Transverse colon (tissue), 3 donors: ENCODE results near the gene DNHD1.

Experiments
- EP300 ChIP-seq: sonication (generic); formaldehyde crosslinking; IDR thresholded peaks from one replicate; pipeline ENCODE4 v1.6.1; 2017; ENCODE audit warnings: antibody characterized with exemption, low read depth
- POLR2A ChIP-seq: fragments of 450-650 bp; IDR thresholded peaks from one replicate; pipeline ENCODE4 v1.6.1; 2016; ENCODE audit warnings: antibody characterized with exemption, mild to moderate bottlenecking, moderate library complexity
- TF ChIP-seq, protein P1 (sequence below), 5 experiments: fragments of 200-600 bp in 3 of 5; fragments of 450-650 bp in 2 of 5; sonication (generic) in 3 of 5; IDR thresholded peaks; 1 replicate in 2 of 5; 2 replicates in 3 of 5; pipeline ENCODE4 v1.5.1; 2016 to 2017; ENCODE audit warnings: antibody characterized with exemption in 5 of 5, inconsistent platforms in 3 of 5, mild to moderate bottlenecking in 2 of 5, moderate library complexity in 1 of 5

DNA sequence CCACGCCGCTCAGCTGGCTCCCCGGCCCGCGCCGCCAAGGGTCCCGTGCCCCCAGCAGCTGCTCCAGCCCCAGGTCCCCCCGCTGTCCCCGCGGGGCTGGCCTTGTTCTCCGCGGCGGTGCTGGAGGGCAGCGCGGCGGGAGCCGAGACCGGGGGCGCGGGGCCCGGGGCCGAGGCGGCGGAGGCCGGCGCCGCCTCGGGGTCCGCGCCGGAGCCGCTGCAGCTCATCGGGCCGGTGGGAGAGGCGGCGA lies 114.8 kb downstream of the DNHD1 start:
- TF ChIP-seq, protein P1, sequence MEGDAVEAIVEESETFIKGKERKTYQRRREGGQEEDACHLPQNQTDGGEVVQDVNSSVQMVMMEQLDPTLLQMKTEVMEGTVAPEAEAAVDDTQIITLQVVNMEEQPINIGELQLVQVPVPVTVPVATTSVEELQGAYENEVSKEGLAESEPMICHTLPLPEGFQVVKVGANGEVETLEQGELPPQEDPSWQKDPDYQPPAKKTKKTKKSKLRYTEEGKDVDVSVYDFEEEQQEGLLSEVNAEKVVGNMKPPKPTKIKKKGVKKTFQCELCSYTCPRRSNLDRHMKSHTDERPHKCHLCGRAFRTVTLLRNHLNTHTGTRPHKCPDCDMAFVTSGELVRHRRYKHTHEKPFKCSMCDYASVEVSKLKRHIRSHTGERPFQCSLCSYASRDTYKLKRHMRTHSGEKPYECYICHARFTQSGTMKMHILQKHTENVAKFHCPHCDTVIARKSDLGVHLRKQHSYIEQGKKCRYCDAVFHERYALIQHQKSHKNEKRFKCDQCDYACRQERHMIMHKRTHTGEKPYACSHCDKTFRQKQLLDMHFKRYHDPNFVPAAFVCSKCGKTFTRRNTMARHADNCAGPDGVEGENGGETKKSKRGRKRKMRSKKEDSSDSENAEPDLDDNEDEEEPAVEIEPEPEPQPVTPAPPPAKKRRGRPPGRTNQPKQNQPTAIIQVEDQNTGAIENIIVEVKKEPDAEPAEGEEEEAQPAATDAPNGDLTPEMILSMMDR (IDR thresholded peaks at IDR 0.05) = no peak
- TF ChIP-seq POLR2A = no peak
- no peak for TF ChIP-seq EP300
